Sigmoid colon (tissue), 7 donors: Measurements from ENCODE around the gene PKN2. TPM values are rescaled to one million over a fixed set of nuclear protein-coding genes. Genes with fewer than 3 reads are reported as not detected.

Source experiments
- DNase-seq: peaks from one replicate; pipeline ENCODE4 v3.0.0-alpha.2; 2019
- H3K27ac ChIP-seq, 4 donors: fragments of 200-600 bp; sonication (generic); one replicate each; pipeline ENCODE4 v1.5.1; 2016 to 2019; ENCODE audit warnings: mild to moderate bottlenecking in 1 of 4
- H3K27me3 ChIP-seq, 3 donors: fragments of 200-600 bp; sonication (generic); one replicate each; pipeline ENCODE4 v1.5.1; 2019; ENCODE audit warnings: mild to moderate bottlenecking in 1 of 3
- H3K36me3 ChIP-seq, 4 donors: fragments of 200-600 bp; sonication (generic); one replicate each; pipeline ENCODE4 v1.5.1; 2016 to 2019
- H3K4me1 ChIP-seq, 4 donors: fragments of 200-600 bp; sonication (generic); one replicate each; pipeline ENCODE4 v1.5.1; 2017 to 2019
- H3K4me3 ChIP-seq, 4 donors: fragments of 200-600 bp; sonication (generic); one replicate each; pipeline ENCODE4 v1.5.1; 2017 to 2019; ENCODE audit warnings: mild to moderate bottlenecking in 2 of 4, moderate library complexity in 1 of 4
- H3K9me3 ChIP-seq, 4 donors: fragments of 200-600 bp in 3 of 4; sonication (generic) in 3 of 4; one replicate each; pipeline versions ENCODE4 v1.5.1 to v1.6.1; 2013 to 2019
- CTCF ChIP-seq, 4 experiments: fragments of 450-650 bp in 3 of 4; fragments of 200-600 bp in 1 of 4; IDR thresholded peaks; one replicate each; pipeline ENCODE4 v1.5.1; 2016 to 2019; ENCODE audit warnings: antibody characterized with exemption in 4 of 4, mild to moderate bottlenecking in 3 of 4, moderate library complexity in 2 of 4
- EP300 ChIP-seq, 4 donors: sonication (generic); formaldehyde crosslinking; IDR thresholded peaks; one replicate each; pipeline ENCODE4 v1.6.1; 2017; ENCODE audit warnings: antibody characterized with exemption in 4 of 4
- POLR2A ChIP-seq, 2 donors: fragments of 450-650 bp; IDR thresholded peaks; one replicate each; pipeline ENCODE4 v1.6.1; 2016; ENCODE audit warnings: antibody characterized with exemption in 2 of 2, mild to moderate bottlenecking in 2 of 2, moderate library complexity in 2 of 2
- POLR2AphosphoS5 ChIP-seq, 4 donors: sonication (generic); formaldehyde crosslinking; IDR thresholded peaks; one replicate each; pipeline ENCODE4 v1.6.1; 2017; ENCODE audit warnings: antibody characterized with exemption in 4 of 4
- WGBS, 2 donors: extraction: QIAGEN DNeasy Blood & Tissue Kit; methylation state at CpG; one replicate each; pipeline ENCODE4 v1.1.7; 2013; 5-methylcytosine and 5-hydroxymethylcytosine counted together
- intact Hi-C: fragments of 100-400 bp; cut with DNase I; formaldehyde crosslinking; loops from one replicate; pipeline ENCODE4 v1.15.1; 2023
- polyA plus RNA-seq, 3 donors: library from polyadenylated mRNA; stranded (reverse); fragments of 200-250 nt; gene quantifications; one replicate each; pipeline ENCODE4 v1.2.3, GENCODE V29; 2013
- total RNA-seq, 4 donors: library from RNA; depleted of rRNA; stranded (reverse); fragments of >200 nt; gene quantifications; one replicate each; pipeline ENCODE4 v1.1.0, GENCODE V29; 2016
- donor health status: healthy with polysubstance abuse.
- donor health status: Bipolar disorder and iron deficiency.
- donor health status: healthy.

PKN2 gene
- total and polyA plus RNA-seq, 7 donors = 9.6 to 43.4 (median 25.5) TPM

DNA sequence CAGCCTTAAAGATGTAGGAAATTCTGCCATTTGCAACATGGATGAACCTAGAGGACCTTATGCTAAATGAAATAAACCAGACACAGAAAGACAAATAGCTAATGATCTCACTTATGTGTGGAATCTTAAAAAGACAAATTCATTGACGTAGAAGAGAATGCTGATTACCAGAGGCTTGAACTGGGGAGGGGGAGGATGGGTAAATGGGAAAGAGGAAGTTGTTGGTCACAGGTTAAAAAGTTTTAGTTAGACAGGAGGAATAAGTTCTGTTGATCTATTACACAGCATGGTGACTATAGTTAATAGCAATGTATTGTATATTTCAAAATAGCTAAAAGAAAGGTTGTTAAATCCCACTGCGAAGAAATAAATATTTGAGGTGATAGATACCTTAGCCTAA is 62.8 kb downstream of the PKN2 start:
- WGBS, 2 donors = 88 to 99% methylated on average over 2 of the region's 2 CpGs
- TF ChIP-seq CTCF (IDR thresholded peaks at IDR 0.05) = no peak
- no peak for TF ChIP-seq EP300 (IDR thresholded peaks at IDR 0.05)
- TF ChIP-seq POLR2A (IDR thresholded peaks at IDR 0.05) = no peak
- no peak for TF ChIP-seq POLR2AphosphoS5 (IDR thresholded peaks at IDR 0.05)
- H3K9me3 ChIP-seq = no peaks in the 10 kb centered on the region
- H3K27me3 ChIP-seq = no peaks in the 10 kb centered on the region
- H3K4me3 ChIP-seq = no peak overlapping the region
- intact Hi-C loops = no loop called here
- H3K4me1 ChIP-seq = no peaks in the 10 kb centered on the region
- no peak overlapping the region for H3K27ac ChIP-seq
- DNase-seq = no peak
- H3K36me3 ChIP-seq = peaks cover 0 to 6% (median 0%) of the 10 kb centered on the region in 4 donors

DNA sequence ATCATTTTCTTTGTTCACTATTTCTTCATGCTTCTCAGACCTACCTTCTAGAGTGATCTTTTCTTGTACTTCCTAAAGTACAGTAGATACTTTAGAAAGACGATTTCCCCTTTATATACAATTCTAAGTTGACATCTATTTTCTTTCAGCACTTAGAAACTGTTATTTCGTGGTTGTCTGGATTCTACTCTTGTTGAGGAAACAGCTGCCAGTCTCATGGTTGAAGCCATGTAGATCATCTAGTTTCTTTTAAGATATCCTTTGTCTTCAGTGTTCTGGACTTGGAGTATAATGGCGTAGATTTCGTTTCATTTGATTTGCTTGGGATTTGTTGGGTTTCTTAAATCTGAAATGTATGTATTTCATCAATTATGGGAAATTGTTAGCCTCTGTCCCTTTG is 67.6 kb downstream of the PKN2 start:
- 81 to 93% methylated on average over 4 of the region's 4 CpGs for WGBS, 2 donors
- H3K9me3 ChIP-seq = no peaks in the 10 kb centered on the region
- peaks cover 0 to 7% (median 0%) of the 10 kb centered on the region in 4 donors for H3K36me3 ChIP-seq
- TF ChIP-seq EP300 (IDR thresholded peaks at IDR 0.05) (no peak), CTCF (IDR thresholded peaks at IDR 0.05) (no peak), POLR2A (IDR thresholded peaks at IDR 0.05) (no peak), POLR2AphosphoS5 (IDR thresholded peaks at IDR 0.05) (no peak)
- no peak overlapping the region for H3K4me3 ChIP-seq
- intact Hi-C loops = no loop called here
- H3K27ac ChIP-seq = no peak overlapping the region
- DNase-seq = no peak
- no peaks in the 10 kb centered on the region for H3K27me3 ChIP-seq
- no peaks in the 10 kb centered on the region for H3K4me1 ChIP-seq

- no peak for DNase-seq
- Histone ChIP-seq H3K9me3 (no peaks in the 10 kb centered on the region), H3K27me3 (no peaks in the 10 kb centered on the region), H3K36me3 (peaks cover 0 to 7% (median 0%) of the 10 kb centered on the region in 4 donors), H3K4me1 (no peaks in the 10 kb centered on the region), H3K4me3 (no peak overlapping the region), H3K27ac (no peak overlapping the region)
- TF ChIP-seq POLR2AphosphoS5 (IDR thresholded peaks at IDR 0.05) (no peak), POLR2A (IDR thresholded peaks at IDR 0.05) (no peak), EP300 (IDR thresholded peaks at IDR 0.05) (no peak), CTCF (IDR thresholded peaks at IDR 0.05) (no peak)
- intact Hi-C loops = no loop called here
- 95 to 99% methylated on average over 6 of the region's 6 CpGs for WGBS, 2 donors
Observed at GRCh38 chr1:88753506-88753905, 69.4 kb downstream of the PKN2 start.

DNA sequence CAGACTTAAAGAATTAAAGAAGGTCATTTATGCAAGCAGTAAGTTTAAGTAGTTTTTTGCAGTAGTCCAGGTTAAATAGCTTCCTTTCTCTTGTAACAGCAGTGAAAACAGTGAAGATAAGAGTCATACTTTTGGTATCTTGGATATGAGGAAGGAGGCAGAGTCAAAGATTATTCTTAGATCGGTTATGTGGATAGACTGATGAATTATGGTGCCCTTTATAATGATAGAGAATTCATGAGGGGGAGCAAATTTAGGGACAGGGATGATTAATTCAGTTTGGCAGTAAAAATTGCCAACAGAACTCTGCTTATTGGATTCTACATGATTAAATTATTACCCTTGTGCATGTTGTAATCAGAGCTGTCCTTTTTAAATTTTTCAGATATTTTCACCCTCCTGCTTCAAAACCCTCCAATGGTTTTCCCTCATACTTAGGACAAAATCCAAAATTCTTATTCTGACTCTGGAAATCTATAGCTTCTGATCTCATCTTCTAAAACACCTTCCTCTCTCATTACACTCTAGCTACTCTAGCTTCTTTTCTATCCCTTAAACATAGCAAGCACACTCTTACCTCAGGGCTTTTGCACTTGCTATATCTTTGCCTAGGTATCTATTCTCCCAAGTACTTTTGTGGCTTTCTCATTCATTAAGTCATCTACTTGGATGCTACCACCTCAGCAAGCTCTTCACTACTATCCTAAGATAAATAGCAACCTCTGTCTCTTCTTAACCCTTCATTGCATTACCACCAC is 79.8 kb downstream of the PKN2 start:
- 73 to 83% methylated on average over 1 of the region's 1 CpG for WGBS, 2 donors
- Histone ChIP-seq H3K36me3 (peaks cover 0 to 12% (median 0%) of the 10 kb centered on the region in 4 donors), H3K27me3 (no peaks in the 10 kb centered on the region), H3K4me3 (no peak overlapping the region), H3K27ac (no peak overlapping the region), H3K4me1 (no peaks in the 10 kb centered on the region), H3K9me3 (no peaks in the 10 kb centered on the region)
- no peak for DNase-seq
- TF ChIP-seq EP300 (IDR thresholded peaks at IDR 0.05) = no peak
- TF ChIP-seq CTCF (IDR thresholded peaks at IDR 0.05) = no peak
- TF ChIP-seq POLR2AphosphoS5 (IDR thresholded peaks at IDR 0.05) = no peak
- TF ChIP-seq POLR2A (IDR thresholded peaks at IDR 0.05) = no peak
- intact Hi-C loops = no loop called here

DNA sequence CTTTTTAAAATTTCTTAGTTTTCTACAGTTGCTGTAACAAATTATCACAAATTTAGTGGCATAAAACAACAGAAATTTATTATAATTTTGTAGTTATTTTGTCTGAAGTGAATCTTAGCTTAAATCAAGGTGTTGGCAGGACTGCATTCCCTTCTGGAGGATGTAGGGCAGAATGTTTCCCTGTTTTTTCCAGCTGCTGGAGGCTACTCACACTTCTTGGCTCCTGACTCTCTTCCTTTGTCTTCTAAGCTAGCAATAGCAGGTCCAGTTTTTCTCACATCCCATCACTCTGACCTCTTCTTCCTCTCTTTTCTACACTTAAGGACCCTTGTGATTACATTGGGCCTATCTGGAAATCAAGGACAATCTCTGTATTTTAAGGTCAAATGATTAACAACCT is 84.1 kb downstream of the PKN2 start:
- Histone ChIP-seq H3K27ac (no peak overlapping the region), H3K27me3 (no peaks in the 10 kb centered on the region), H3K4me1 (no peaks in the 10 kb centered on the region), H3K36me3 (peaks cover 0 to 25% (median 0%) of the 10 kb centered on the region in 4 donors), H3K4me3 (no peak overlapping the region), H3K9me3 (no peaks in the 10 kb centered on the region)
- TF ChIP-seq POLR2A (IDR thresholded peaks at IDR 0.05) (no peak), EP300 (IDR thresholded peaks at IDR 0.05) (no peak), CTCF (IDR thresholded peaks at IDR 0.05) (no peak), POLR2AphosphoS5 (IDR thresholded peaks at IDR 0.05) (no peak)
- intact Hi-C loops = no loop called here
- no peak for DNase-seq
